ENCODE measurements around the gene ADAM33. TPM values are rescaled to one million over a fixed set of nuclear protein-coding genes. Genes with fewer than 3 reads are reported as not detected.

Gene ADAM33
- total RNA-seq, 4 donors from 2014 or later, result 2.6 to 6.4 (median 3.1) TPM

DNA sequence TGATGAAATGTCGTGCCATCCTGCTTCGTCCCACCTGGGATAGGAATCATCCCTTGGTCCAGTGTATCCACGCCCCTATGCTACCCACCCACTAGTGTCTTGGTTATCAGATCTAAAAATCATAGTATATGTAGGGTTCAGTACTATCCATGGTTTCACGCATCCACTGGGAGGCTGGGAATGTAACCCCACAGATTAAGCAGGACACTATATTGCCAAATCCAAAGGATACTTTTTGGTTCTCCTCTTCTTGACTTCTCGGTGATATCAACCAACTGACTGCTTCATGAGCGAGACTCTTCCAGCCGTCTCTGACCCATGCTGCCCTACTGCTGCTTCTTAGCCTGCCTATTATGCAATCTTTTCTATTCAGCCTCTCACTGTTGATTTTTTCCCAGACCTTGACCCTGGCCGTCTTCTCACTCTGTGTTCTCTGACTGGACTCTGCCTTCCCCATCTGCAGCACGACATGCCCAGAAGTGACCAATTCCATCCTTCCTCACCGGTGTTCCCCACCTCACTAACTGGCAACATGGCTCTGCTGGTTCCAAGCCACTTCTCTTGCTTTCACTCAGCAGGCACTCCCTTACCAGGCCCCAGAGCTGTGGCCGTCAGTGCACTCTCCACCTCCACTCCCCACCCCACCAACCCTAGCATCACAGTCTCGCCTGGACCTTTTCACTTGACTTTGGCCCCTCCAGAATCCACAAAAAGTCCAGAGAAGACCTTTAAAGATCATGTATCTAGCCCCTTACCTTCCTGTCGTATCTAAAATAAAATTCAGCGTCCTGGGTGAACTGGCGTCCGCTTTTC is 53.1 kb downstream of the ADAM33 start:
- Histone ChIP-seq H3K4me1 (no peaks in the 10 kb centered on the region), H3K9me3 (no peaks in the 10 kb centered on the region), H3K27me3 (no peaks in the 10 kb centered on the region), H3K4me3 (no peak overlapping the region), H3K36me3 (no peaks in the 10 kb centered on the region), H3K27ac (no peak overlapping the region)
- no peak for ATAC-seq
- no peak for DNase-seq
- no peak for TF ChIP-seq POLR2A (IDR thresholded peaks at IDR 0.05)
- TF ChIP-seq, protein P1, sequence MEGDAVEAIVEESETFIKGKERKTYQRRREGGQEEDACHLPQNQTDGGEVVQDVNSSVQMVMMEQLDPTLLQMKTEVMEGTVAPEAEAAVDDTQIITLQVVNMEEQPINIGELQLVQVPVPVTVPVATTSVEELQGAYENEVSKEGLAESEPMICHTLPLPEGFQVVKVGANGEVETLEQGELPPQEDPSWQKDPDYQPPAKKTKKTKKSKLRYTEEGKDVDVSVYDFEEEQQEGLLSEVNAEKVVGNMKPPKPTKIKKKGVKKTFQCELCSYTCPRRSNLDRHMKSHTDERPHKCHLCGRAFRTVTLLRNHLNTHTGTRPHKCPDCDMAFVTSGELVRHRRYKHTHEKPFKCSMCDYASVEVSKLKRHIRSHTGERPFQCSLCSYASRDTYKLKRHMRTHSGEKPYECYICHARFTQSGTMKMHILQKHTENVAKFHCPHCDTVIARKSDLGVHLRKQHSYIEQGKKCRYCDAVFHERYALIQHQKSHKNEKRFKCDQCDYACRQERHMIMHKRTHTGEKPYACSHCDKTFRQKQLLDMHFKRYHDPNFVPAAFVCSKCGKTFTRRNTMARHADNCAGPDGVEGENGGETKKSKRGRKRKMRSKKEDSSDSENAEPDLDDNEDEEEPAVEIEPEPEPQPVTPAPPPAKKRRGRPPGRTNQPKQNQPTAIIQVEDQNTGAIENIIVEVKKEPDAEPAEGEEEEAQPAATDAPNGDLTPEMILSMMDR (IDR thresholded peaks at IDR 0.05 in 4 of 5, conservative IDR thresholded peaks at IDR 0.05 in 1 of 5), result no peak
- in situ Hi-C loops (cut with MboI; ENCODE audit: low sequenced_read_pairs in 4 of 4) (no loop called here), intact Hi-C loops (cut with DNase I; ENCODE audit: low total_unique reads) (no loop called here)

DNA sequence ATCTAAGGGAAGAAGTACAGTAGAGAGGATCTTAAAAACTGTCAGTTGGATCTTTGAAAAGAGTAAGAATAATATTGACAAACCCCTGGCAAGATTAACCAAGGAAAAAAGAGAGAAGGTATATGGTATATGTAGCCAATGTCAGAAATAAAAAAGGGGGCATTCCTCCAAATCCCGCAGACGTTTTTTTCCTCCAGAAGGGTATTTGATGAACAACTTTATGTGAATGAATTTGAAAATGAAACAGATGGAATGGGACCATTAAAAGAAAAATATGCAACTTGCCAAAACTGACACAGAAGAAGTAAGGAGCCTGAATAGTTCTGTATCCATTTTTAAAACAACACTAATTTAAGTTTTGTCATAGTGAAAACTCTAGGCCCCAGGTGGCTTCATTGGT is 54.3 kb downstream of the ADAM33 start:
- Histone ChIP-seq H3K36me3 (no peaks in the 10 kb centered on the region), H3K27me3 (no peaks in the 10 kb centered on the region), H3K4me1 (no peaks in the 10 kb centered on the region), H3K9me3 (no peaks in the 10 kb centered on the region), H3K27ac (no peak overlapping the region), H3K4me3 (no peak overlapping the region)
- TF ChIP-seq POLR2A (IDR thresholded peaks at IDR 0.05), result no peak
- TF ChIP-seq, protein P1 (IDR thresholded peaks at IDR 0.05 in 4 of 5, conservative IDR thresholded peaks at IDR 0.05 in 1 of 5), result no peak
- no peak for DNase-seq
- intact Hi-C loops (cut with DNase I; ENCODE audit: low total_unique reads), result no loop called here
- in situ Hi-C loops (cut with MboI; ENCODE audit: low sequenced_read_pairs in 4 of 4), result no loop called here
- no peak for ATAC-seq

DNA sequence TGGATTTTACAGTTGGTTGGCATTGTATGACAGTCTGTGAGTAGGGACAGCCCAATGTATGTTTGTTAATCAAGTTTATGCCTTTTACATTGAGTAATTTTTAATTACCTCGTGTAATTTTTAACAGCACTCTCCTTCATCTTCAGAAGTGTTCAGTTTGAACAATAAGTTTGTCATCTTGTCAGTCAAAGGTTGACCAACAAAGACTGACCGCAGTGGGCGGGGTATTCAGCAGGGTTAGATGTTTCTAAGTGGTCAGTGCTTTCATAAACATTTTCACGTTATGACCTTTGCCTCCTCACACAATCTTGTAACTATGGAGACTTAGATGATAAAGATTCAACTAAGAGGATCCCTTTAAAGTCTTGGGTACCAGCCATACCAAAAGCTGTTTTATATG is 59.4 kb downstream of the ADAM33 start:
- Histone ChIP-seq H3K36me3 (no peaks in the 10 kb centered on the region), H3K9me3 (no peaks in the 10 kb centered on the region), H3K4me3 (no peak overlapping the region), H3K27me3 (no peaks in the 10 kb centered on the region), H3K27ac (no peak overlapping the region), H3K4me1 (no peaks in the 10 kb centered on the region)
- DNase-seq (no peak), ATAC-seq (no peak)
- in situ Hi-C loops (cut with MboI; ENCODE audit: low sequenced_read_pairs in 4 of 4) (no loop called here), intact Hi-C loops (cut with DNase I; ENCODE audit: low total_unique reads) (no loop called here)
- no peak for TF ChIP-seq POLR2A (IDR thresholded peaks at IDR 0.05)
- TF ChIP-seq, protein P1 (IDR thresholded peaks at IDR 0.05 in 4 of 5, conservative IDR thresholded peaks at IDR 0.05 in 1 of 5), result no peak

DNA sequence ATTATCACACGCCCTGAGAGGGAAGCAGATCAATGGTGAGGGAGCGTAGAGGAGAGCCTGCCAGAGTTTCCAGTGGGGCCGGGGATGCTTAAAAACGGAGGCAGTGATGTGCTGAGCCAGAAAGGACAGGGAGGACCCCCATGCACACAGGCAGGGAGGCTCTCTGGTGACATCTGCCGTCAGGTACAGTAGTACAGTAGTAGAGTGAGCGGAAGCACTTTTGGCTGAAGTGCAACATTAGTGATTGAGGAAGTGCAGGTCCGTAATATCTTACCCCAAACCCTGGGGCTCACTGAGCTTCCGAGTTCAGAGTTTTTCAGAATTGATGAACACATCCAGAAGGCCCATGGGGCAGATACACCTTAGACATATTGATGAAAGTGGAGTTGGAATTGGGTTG is 60.7 kb downstream of the ADAM33 start:
- Histone ChIP-seq H3K27me3 (no peaks in the 10 kb centered on the region), H3K27ac (no peak overlapping the region), H3K4me1 (no peaks in the 10 kb centered on the region), H3K9me3 (no peaks in the 10 kb centered on the region), H3K36me3 (no peaks in the 10 kb centered on the region), H3K4me3 (no peak overlapping the region)
- DNase-seq (no peak), ATAC-seq (no peak)
- intact Hi-C loops (cut with DNase I; ENCODE audit: low total_unique reads) (no loop called here), in situ Hi-C loops (cut with MboI; ENCODE audit: low sequenced_read_pairs in 4 of 4) (no loop called here)
- TF ChIP-seq, protein P1 (IDR thresholded peaks at IDR 0.05 in 4 of 5, conservative IDR thresholded peaks at IDR 0.05 in 1 of 5), result no peak
- no peak for TF ChIP-seq POLR2A (IDR thresholded peaks at IDR 0.05)

Other genes starting within 250 kb of the ADAM33 start
- 10 to 100 TPM; 14.4 to 20.0 (median 16.3) TPM for gene ATRN, start 211.0 kb downstream of the ADAM33 start, total RNA-seq
- not detected for gene GFRA4, start 18.6 kb downstream of the ADAM33 start, total RNA-seq
- 1 to 10 TPM in 3 of 4 donors, under 1 TPM in 1; 0.61 to 3.0 (median 2.6) TPM for gene SIGLEC1, start 30.6 kb upstream of the ADAM33 start, total RNA-seq
- gene HSPA12B, start 50.7 kb upstream of the ADAM33 start, total RNA-seq, result 1 to 10 TPM; 3.7 to 8.5 (median 5.8) TPM
- gene ADISSP, start 85.7 kb upstream of the ADAM33 start, total RNA-seq, result 10 to 100 TPM in 2 of 4 donors, 1 to 10 TPM in 2; 5.9 to 16.4 (median 9.6) TPM
- not detected for gene SPEF1, start 99.4 kb upstream of the ADAM33 start, total RNA-seq
- gene CENPB, start 104.7 kb upstream of the ADAM33 start, total RNA-seq, result 100 to 1,000 TPM in 3 of 4 donors, 10 to 100 TPM in 1; 67.5 to 186 (median 143) TPM
- gene CDC25B, start 114.3 kb upstream of the ADAM33 start, total RNA-seq, result 10 to 100 TPM in 2 of 4 donors, 1 to 10 TPM in 2; 2.3 to 17.3 (median 10.1) TPM
- gene AP5S1, start 138.5 kb upstream of the ADAM33 start, total RNA-seq, result 10 to 100 TPM; 11.6 to 20.9 (median 17.3) TPM
- gene MAVS, start 164.8 kb upstream of the ADAM33 start, total RNA-seq, result 10 to 100 TPM; 37.9 to 64.5 (median 44.4) TPM
- 10 to 100 TPM; 18.2 to 25.8 (median 23.5) TPM for gene PANK2, start 207.4 kb upstream of the ADAM33 start, total RNA-seq

Measured in gastrocnemius medialis (tissue), 4 donors.